A549 (cell line): Measurements from ENCODE around the gene CASP6. TPM values are rescaled to one million over a fixed set of nuclear protein-coding genes. Genes with fewer than 3 reads are reported as not detected.

Experiments
- ATAC-seq, 2 experiments: fragments of 200-7000 bp in 1 of 2; fragments of >200 bp in 1 of 2; cut with Nextera tagmentation in 1 of 2; cut with Tn5 transposase in 1 of 2; 3 replicates each; pipeline versions ENCODE4 v1.8.0 to v1.9.1; 2018 to 2020; ENCODE audit warnings: mild to moderate bottlenecking in 1 of 2, moderate library complexity in 1 of 2
- CTCF ChIA-PET: fragments of 300-600 bp; sonication (Branson Sonifier 250); formaldehyde crosslinking; extraction: SDS; loops from one replicate; lab custom pipeline; 2021; ENCODE audit warnings: antibody characterized with exemption, inconsistent platforms; lab: Yijun Ruan, JAX
- POLR2A ChIA-PET: fragments of 350-600 bp; formaldehyde crosslinking; extraction: SDS; loops from one replicate; lab custom pipeline; 2021; ENCODE audit warnings: antibody characterized with exemption, inconsistent platforms; lab: Yijun Ruan, JAX
- DNase-seq, 2 experiments: peaks; one replicate each; pipeline versions ENCODE4 v3.0.0 to v3.0.0-alpha.2; 2011 to 2016; ENCODE audit warnings: low read depth in 1 of 2, low spot score in 1 of 2
- FAIRE-seq: peaks from 2 replicates; lab custom pipeline; 2011; peaks lifted over from hg19 to GRCh38; lab: Jason Lieb, UNC
- H3K27ac ChIP-seq, 2 experiments: fragments of >200 bp; sonication (Bioruptor Twin); formaldehyde crosslinking; 3 replicates each; pipeline ENCODE4 v1.5.1; 2016 to 2017
- H3K4me1 ChIP-seq: fragments of >200 bp; sonication (Bioruptor Twin); formaldehyde crosslinking; 3 replicates; pipeline ENCODE4 v1.6.1; 2016
- H3K4me2 ChIP-seq: fragments of >200 bp; sonication (Bioruptor Twin); formaldehyde crosslinking; 3 replicates; pipeline ENCODE4 v1.6.1; 2016
- H3K4me3 ChIP-seq: fragments of >200 bp; sonication (Bioruptor Twin); formaldehyde crosslinking; 3 replicates; pipeline ENCODE4 v1.5.1; 2016
- H3K9me3 ChIP-seq: fragments of >200 bp; sonication (Bioruptor Twin); formaldehyde crosslinking; 3 replicates; pipeline ENCODE4 v1.6.1; 2016
- ATOH8 ChIP-seq: fragments of 250-450 bp; sonication (Bioruptor Pico); IDR thresholded peaks from 2 replicates; pipeline ENCODE4 v1.5.0; 2020; ENCODE audit warnings: low read depth, mild to moderate bottlenecking, moderate library complexity
- BHLHE40 ChIP-seq: IDR thresholded peaks from 2 replicates; pipeline ENCODE4 v1.6.1; 2012; ENCODE audit warnings: low read depth, low read length, inconsistent platforms
- CBX2 ChIP-seq: fragments of 200-600 bp; sonication (generic); IDR thresholded peaks from 2 replicates; pipeline ENCODE4 v1.6.1; 2016; ENCODE audit warnings: low read depth, mild to moderate bottlenecking, borderline replicate concordance
- CBX8 ChIP-seq: fragments of 200-600 bp; sonication (generic); IDR thresholded peaks from 2 replicates; pipeline ENCODE4 v1.6.1; 2016
- CEBPB ChIP-seq, 2 experiments: fragments of >200 bp in 1 of 2; sonication (Bioruptor Twin) in 1 of 2; formaldehyde crosslinking in 1 of 2; IDR thresholded peaks; 2 replicates each; pipeline ENCODE4 v1.6.1; 2012 to 2016
- CHD4 ChIP-seq: fragments of 200-600 bp; sonication (generic); IDR thresholded peaks from 2 replicates; pipeline ENCODE4 v1.6.1; 2016; ENCODE audit warnings: antibody characterized with exemption, mild to moderate bottlenecking, borderline replicate concordance
- E2F6 ChIP-seq: IDR thresholded peaks from 2 replicates; pipeline ENCODE4 v1.6.1; 2012; ENCODE audit warnings: low read depth, borderline replicate concordance
- EHF ChIP-seq: fragments of 250-450 bp; sonication (Bioruptor Pico); IDR thresholded peaks from 2 replicates; pipeline ENCODE4 v1.5.0; 2020; ENCODE audit warnings: mild to moderate bottlenecking
- ELK1 ChIP-seq: fragments of 150-350 bp; IDR thresholded peaks from 2 replicates; pipeline ENCODE4 v1.6.1; 2014; ENCODE audit warnings: low read depth, mild to moderate bottlenecking, low read length
- KDM1A ChIP-seq: fragments of 200-600 bp; sonication (generic); IDR thresholded peaks from 2 replicates; pipeline ENCODE4 v1.6.1; 2016; ENCODE audit warnings: low read depth, mild to moderate bottlenecking
- MAX ChIP-seq: IDR thresholded peaks from 2 replicates; pipeline ENCODE4 v1.6.1; 2012
- MAZ ChIP-seq: fragments of 150-350 bp; IDR thresholded peaks from 2 replicates; pipeline ENCODE4 v1.6.1; 2014; ENCODE audit warnings: antibody characterized with exemption, low read depth, low read length, borderline replicate concordance
- NPAS2 ChIP-seq: fragments of 250-450 bp; sonication (Bioruptor Pico); IDR thresholded peaks from 2 replicates; pipeline ENCODE4 v1.8.0; 2022; ENCODE audit warnings: mild to moderate bottlenecking, moderate library complexity, borderline replicate concordance
- PHF8 ChIP-seq: fragments of 200-600 bp; sonication (generic); IDR thresholded peaks from 2 replicates; pipeline ENCODE4 v1.6.1; 2016; ENCODE audit warnings: low read depth, mild to moderate bottlenecking, antibody characterized with exemption, moderate library complexity, borderline replicate concordance
- POLR2A ChIP-seq: IDR thresholded peaks from 2 replicates; pipeline ENCODE4 v1.6.1; 2012; ENCODE audit warnings: mild to moderate bottlenecking, low read length
- POLR2AphosphoS2 ChIP-seq: conservative IDR thresholded peaks from 2 replicates; pipeline ENCODE4 v1.6.1; 2012; ENCODE audit warnings: low read length, improper control_type of control experiment, inconsistent platforms
- RARB ChIP-seq: fragments of 250-450 bp; sonication (Bioruptor Pico); IDR thresholded peaks from 2 replicates; pipeline ENCODE4 v1.8.0; 2021; ENCODE audit warnings: mild to moderate bottlenecking, moderate library complexity
- RCOR1 ChIP-seq: fragments of 150-350 bp; IDR thresholded peaks from 2 replicates; pipeline ENCODE4 v1.6.1; 2014; ENCODE audit warnings: antibody characterized with exemption, low read length, low read depth
- REST ChIP-seq: fragments of 200-600 bp; sonication (generic); IDR thresholded peaks from 2 replicates; pipeline ENCODE4 v1.6.1; 2016; ENCODE audit warnings: antibody characterized with exemption, mild to moderate bottlenecking, moderate library complexity
- RNF2 ChIP-seq: fragments of 200-600 bp; sonication (generic); IDR thresholded peaks from 2 replicates; pipeline ENCODE4 v1.6.1; 2016; ENCODE audit warnings: low read depth, mild to moderate bottlenecking, antibody characterized with exemption, moderate library complexity, borderline replicate concordance
- TFCP2L1 ChIP-seq: fragments of 250-450 bp; sonication (Bioruptor Pico); IDR thresholded peaks from 2 replicates; pipeline ENCODE4 v1.5.0; 2021; ENCODE audit warnings: mild to moderate bottlenecking
- TP53 ChIP-seq: fragments of 250-450 bp; sonication (Bioruptor Pico); IDR thresholded peaks from 2 replicates; pipeline ENCODE4 v1.5.0; 2021; ENCODE audit warnings: mild to moderate bottlenecking, moderate library complexity
- USF2 ChIP-seq: fragments of 450-650 bp; IDR thresholded peaks from 2 replicates; pipeline ENCODE4 v1.6.1; 2014; ENCODE audit warnings: antibody characterized with exemption
- ZC3H11A ChIP-seq: fragments of 450-650 bp; IDR thresholded peaks from 2 replicates; pipeline ENCODE4 v1.6.1; 2014; ENCODE audit warnings: antibody characterized with exemption, mild to moderate bottlenecking
- WGBS: methylation state at CpG from one replicate; pipeline ENCODE4 v1.1.6; 2017; ENCODE audit errors: missing lambda C conversion rate; 5-methylcytosine and 5-hydroxymethylcytosine counted together
- polyA plus RNA-seq, 4 experiments: library from polyadenylated mRNA; depleted of rRNA in 3 of 4; stranded (reverse); fragments of >200 nt; fragmentation: RNase III in 1 of 4; extraction: RNeasy Plus Mini Kit Qiagen cat#74134 plus additional on column Dnase treatment in 1 of 4; gene quantifications; 2 replicates in 3 of 4; 3 replicates in 1 of 4; pipeline ENCODE4 v1.2.3, GENCODE V29; 2011 to 2017

CASP6 gene
- polyA plus RNA-seq, 2 of the 4 experiments (the other 2 are of a cell fraction): 19.2 to 32.6 TPM

GRCh38 chr4:109648997-109649575 is 54.2 kb downstream of the CASP6 start:
- no peak overlapping the region for H3K4me2 ChIP-seq
- no peak for FAIRE-seq
- H3K27ac ChIP-seq: no peak overlapping the region
- no peaks in the 10 kb centered on the region for H3K9me3 ChIP-seq
- H3K4me1 ChIP-seq: no peaks in the 10 kb centered on the region
- ATAC-seq: no peak
- H3K4me3 ChIP-seq: no peak overlapping the region
- ChIA-PET CTCF (no interaction called here), POLR2A (no interaction called here)
- DNase-seq: no peak
- TF ChIP-seq POLR2AphosphoS2 (no peak), RARB (no peak), POLR2A (no peak), RNF2 (no peak), ATOH8 (CRISPR knock-in tag) (no peak), ZC3H11A (no peak), RCOR1 (no peak), REST (no peak), EHF (CRISPR knock-in tag) (no peak), TFCP2L1 (CRISPR knock-in tag) (no peak), TP53 (CRISPR knock-in tag) (no peak), CBX8 (no peak)
- 84% methylated on average over 2 of the region's 2 CpGs for WGBS

GRCh38 chr4:109648266-109648996 is 54.8 kb downstream of the CASP6 start:
- CTCF ChIA-PET: no interaction called here
- no peaks in the 10 kb centered on the region for H3K4me1 ChIP-seq
- H3K27ac ChIP-seq: no peak overlapping the region
- TF ChIP-seq CBX2 (no peak), CHD4 (no peak), PHF8 (no peak), KDM1A (no peak), NPAS2 (CRISPR knock-in tag) (no peak)
- ATAC-seq: no peak
- POLR2A ChIA-PET: no interaction called here
- FAIRE-seq: no peak
- no peaks in the 10 kb centered on the region for H3K9me3 ChIP-seq
- 68% methylated on average over 5 of the region's 5 CpGs for WGBS
- DNase-seq: no peak
- H3K4me3 ChIP-seq: no peak overlapping the region
- no peak overlapping the region for H3K4me2 ChIP-seq

GRCh38 chr4:109645874-109646710 is 57.2 kb downstream of the CASP6 start:
- DNase-seq (no peak), ATAC-seq (no peak), FAIRE-seq (no peak)
- H3K4me1 ChIP-seq: no peaks in the 10 kb centered on the region
- no peak overlapping the region for H3K27ac ChIP-seq
- CTCF ChIA-PET: no interaction called here
- WGBS: 77% methylated on average over 7 of the region's 7 CpGs
- no peaks in the 10 kb centered on the region for H3K9me3 ChIP-seq
- H3K4me3 ChIP-seq: no peak overlapping the region
- POLR2A ChIA-PET: no interaction called here
- no peak overlapping the region for H3K4me2 ChIP-seq
- TF ChIP-seq ELK1 (no peak), E2F6 (no peak), MAX (no peak), MAZ (no peak), POLR2A (no peak), ZC3H11A (no peak), PHF8 (no peak), TFCP2L1 (CRISPR knock-in tag) (no peak), EHF (CRISPR knock-in tag) (no peak), TP53 (CRISPR knock-in tag) (no peak), CEBPB (IDR thresholded peaks at IDR 0.05) (no peak), USF2 (no peak), BHLHE40 (no peak)
